HepG2 (cell line): ENCODE results near the gene ADPRHL1. TPM values are rescaled to one million over a fixed set of nuclear protein-coding genes. Genes with fewer than 3 reads are reported as not detected.

Experiments used
- ATAC-seq: fragments of 200-7000 bp; cut with Tn5 transposase; 3 replicates; pipeline ENCODE4 v1.9.1; 2020; ENCODE audit warnings: mild to moderate bottlenecking, moderate library complexity
- BruUV-seq: library from RNA; stranded (reverse); fragments of 400-500 nt; replicated peaks from 2 replicates; lab custom pipeline; 2021; lab: Mats Ljungman, UMichigan
- CTCF ChIA-PET: fragments of 300-600 bp; formaldehyde crosslinking; extraction: SDS; loops from one replicate; lab custom pipeline; 2021; ENCODE audit warnings: low total read pairs, inconsistent platforms, low intra/inter-chr PET ratio; lab: Yijun Ruan, JAX
- POLR2A ChIA-PET: fragments of 350-600 bp; sonication (Branson Sonifier 250); formaldehyde crosslinking; loops from one replicate; lab custom pipeline; 2020; ENCODE audit warnings: antibody characterized with exemption, inconsistent platforms; lab: Yijun Ruan, JAX
- DNase-seq: peaks from one replicate; pipeline ENCODE4 v3.0.0-alpha.2; 2015; ENCODE audit warnings: low spot score
- FAIRE-seq: peaks from 3 replicates; lab custom pipeline; 2011; peaks lifted over from hg19 to GRCh38; lab: Jason Lieb, UNC
- H2AFZ ChIP-seq: one replicate; pipeline ENCODE4 v1.6.1; 2011; ENCODE audit warnings: low read length, inconsistent platforms
- H3K27ac ChIP-seq: fragments of 300-600 bp; 3 replicates; pipeline ENCODE4 v1.8.0; 2011; ENCODE audit warnings: mixed run types, mild to moderate bottlenecking, mixed read lengths, low read length, inconsistent platforms; ENCODE audit not compliant: insufficient read depth; ENCODE audit errors: extremely low read length
- H3K27me3 ChIP-seq, 2 experiments: fragments of 200-600 bp in 1 of 2; 2 replicates in 1 of 2; 3 replicates in 1 of 2; pipeline versions ENCODE4 v1.6.0 to v1.8.0; 2011; ENCODE audit warnings: low read length in 2 of 2, mild to moderate bottlenecking in 2 of 2, moderate library complexity in 2 of 2, inconsistent platforms in 1 of 2; ENCODE audit not compliant: insufficient read depth in 2 of 2, control insufficient read depth in 1 of 2
- H3K36me3 ChIP-seq, 2 experiments: fragments of 200-600 bp in 1 of 2; replicated peaks in 1 of 2; 2 replicates in 1 of 2; 3 replicates in 1 of 2; pipeline versions ENCODE4 v1.5.1 to v1.8.0; 2011; ENCODE audit warnings: low read length in 2 of 2, inconsistent platforms in 1 of 2; ENCODE audit not compliant: insufficient read depth in 2 of 2, control insufficient read depth in 1 of 2
- H3K4me1 ChIP-seq: 2 replicates; pipeline ENCODE4 v1.5.1; 2012; ENCODE audit warnings: low read length, inconsistent platforms; ENCODE audit not compliant: insufficient read depth
- H3K4me2 ChIP-seq: 2 replicates; pipeline ENCODE4 v1.6.0; 2011; ENCODE audit warnings: low read depth, low read length, inconsistent platforms
- H3K4me3 ChIP-seq, 3 experiments: fragments of 200-600 bp in 1 of 3; sonication (generic), shearing (Covaris generic) in 1 of 3; replicated peaks in 1 of 3; 2 replicates each; pipeline ENCODE4 v1.5.1; 2011 to 2016; ENCODE audit warnings: low read length in 3 of 3, inconsistent platforms in 2 of 3, low read depth in 2 of 3, mild to moderate bottlenecking in 2 of 3, control low read depth in 1 of 3, mixed read lengths in 1 of 3; ENCODE audit not compliant: insufficient read depth in 1 of 3
- H3K79me2 ChIP-seq: one replicate; pipeline ENCODE4 v1.6.1; 2011; ENCODE audit warnings: low read length, inconsistent platforms; ENCODE audit not compliant: insufficient read depth
- H3K9ac ChIP-seq: 2 replicates; pipeline ENCODE4 v1.6.0; 2011; ENCODE audit warnings: mild to moderate bottlenecking, low read depth, low read length, inconsistent platforms; ENCODE audit not compliant: insufficient read depth
- H3K9me3 ChIP-seq: 2 replicates; pipeline ENCODE4 v1.5.1; 2012; ENCODE audit warnings: mild to moderate bottlenecking, low read length
- H4K20me1 ChIP-seq: 2 replicates; pipeline ENCODE4 v1.6.0; 2011; ENCODE audit warnings: inconsistent platforms, mild to moderate bottlenecking, low read length, moderate library complexity; ENCODE audit not compliant: insufficient read depth
- CEBPB ChIP-seq: IDR thresholded peaks from 2 replicates; pipeline ENCODE4 v1.6.1; 2011; ENCODE audit warnings: low read depth, low read length, improper control_type of control experiment, borderline replicate concordance
- MEIS2 ChIP-seq: sonication (generic); formaldehyde crosslinking; IDR thresholded peaks from 2 replicates; pipeline ENCODE4 v1.9.0; 2021; ENCODE audit warnings: mild to moderate bottlenecking, missing genetic modification reagents
- MXD4 ChIP-seq: IDR thresholded peaks from 2 replicates; pipeline ENCODE4 v1.6.1; 2016; ENCODE audit warnings: mild to moderate bottlenecking, missing biosample characterization, missing genetic modification reagents
- NR2C2 ChIP-seq: sonication (generic); formaldehyde crosslinking; IDR thresholded peaks from 2 replicates; pipeline ENCODE4 v1.4.0; 2020; ENCODE audit warnings: missing genetic modification reagents, mild to moderate bottlenecking, moderate library complexity, borderline replicate concordance
- SOX6 ChIP-seq, 2 experiments: fragments of 450-650 bp in 1 of 2; sonication (generic) in 1 of 2; formaldehyde crosslinking in 1 of 2; IDR thresholded peaks; 2 replicates each; pipeline versions ENCODE4 v1.4.0 to v1.6.1; 2017 to 2020; ENCODE audit warnings: antibody characterized with exemption in 1 of 2, mild to moderate bottlenecking in 1 of 2, missing genetic modification reagents in 1 of 2
- ZNF605 ChIP-seq: sonication (generic); formaldehyde crosslinking; IDR thresholded peaks from 2 replicates; pipeline ENCODE4 v1.8.0; 2022; ENCODE audit warnings: mild to moderate bottlenecking, missing genetic modification reagents
- WGBS: methylation state at CpG from one replicate; pipeline ENCODE4 v1.1.6; 2017; ENCODE audit warnings: low lambda C conversion rate; 5-methylcytosine and 5-hydroxymethylcytosine counted together
- in situ Hi-C: cut with HindIII; loops from 2 replicates; pipeline ENCODE4 v1.10.0; 2017; ENCODE audit warnings: low pct_unique_long_range_greater_than_20kb; ENCODE audit not compliant: extremely low pct_ligation_motif_present
- intact Hi-C: fragments of 100-400 bp; cut with micrococcal nuclease; formaldehyde crosslinking; loops from one replicate; pipeline ENCODE4 v1.10.0; 2022; ENCODE audit not compliant: unreplicated experiment
- polyA plus RNA-seq, 8 experiments: library from polyadenylated mRNA; depleted of rRNA in 3 of 8; stranded (reverse) in 7 of 8; unstranded in 1 of 8; fragments of >200 nt; fragmentation: Illumina TruSeq in 4 of 8; extraction: Trizol in 4 of 8; gene quantifications; 2 replicates each; pipeline versions ENCODE4 v1.2.1 to v1.2.3, GENCODE V29; 2011 to 2016; ENCODE audit warnings: low read depth in 4 of 8, missing spikeins in 1 of 8, mixed read lengths in 1 of 8; ENCODE audit not compliant: insufficient read depth in 1 of 8
- total RNA-seq, 5 experiments: library from RNA; depleted of rRNA; stranded (reverse); fragments of >200 nt; fragmentation: Illumina TruSeq; extraction: Trizol; gene quantifications; 2 replicates each; pipeline ENCODE4 v1.2.3, GENCODE V29; 2016; ENCODE audit warnings: low read depth in 1 of 5
- TF ChIP-seq, protein P1 (sequence below), 2 experiments: sonication (generic) in 1 of 2; formaldehyde crosslinking in 1 of 2; IDR thresholded peaks; 2 replicates each; pipeline versions ENCODE4 v1.4.0 to v1.6.1; 2016 to 2020; ENCODE audit warnings: borderline replicate concordance in 1 of 2, low read depth in 1 of 2, mild to moderate bottlenecking in 1 of 2, missing genetic modification reagents in 1 of 2
- TF ChIP-seq, protein P2 (sequence below): sonication (generic); formaldehyde crosslinking; IDR thresholded peaks from 2 replicates; pipeline ENCODE4 v1.5.0; 2020; ENCODE audit warnings: missing genetic modification reagents, mild to moderate bottlenecking, borderline replicate concordance
- TF ChIP-seq, protein P3 (sequence below): sonication (generic); formaldehyde crosslinking; IDR thresholded peaks from 2 replicates; pipeline ENCODE4 v1.5.1; 2020; ENCODE audit warnings: mild to moderate bottlenecking, missing genetic modification reagents, moderate library complexity

The ADPRHL1 gene
- total and polyA plus RNA-seq, 2 of the 13 experiments (the other 11 are each of a cell fraction or from before 2014, with no cell fraction given): 0.34 to 0.40 TPM

DNA sequence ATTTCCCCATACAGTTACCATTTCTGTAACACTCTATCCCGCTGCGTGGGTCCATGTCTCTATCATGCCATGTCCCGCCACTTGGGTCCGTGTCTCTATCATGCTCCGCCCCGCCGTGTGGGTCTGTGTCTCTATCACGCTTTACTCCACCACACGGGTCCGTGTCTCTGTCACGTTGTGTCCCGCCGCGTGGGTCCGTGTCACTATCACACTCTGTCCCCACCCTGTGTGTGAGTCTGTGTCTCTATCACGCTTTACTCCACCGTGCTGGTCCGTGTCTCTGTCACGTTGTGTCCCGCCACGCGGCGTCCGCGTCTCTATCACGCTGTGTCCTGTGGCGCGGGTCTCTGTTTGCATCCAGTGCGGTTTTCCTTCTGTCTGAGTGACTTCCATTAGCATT is 11.6 kb downstream of the ADPRHL1 start (continued):
- TF ChIP-seq, protein P1, sequence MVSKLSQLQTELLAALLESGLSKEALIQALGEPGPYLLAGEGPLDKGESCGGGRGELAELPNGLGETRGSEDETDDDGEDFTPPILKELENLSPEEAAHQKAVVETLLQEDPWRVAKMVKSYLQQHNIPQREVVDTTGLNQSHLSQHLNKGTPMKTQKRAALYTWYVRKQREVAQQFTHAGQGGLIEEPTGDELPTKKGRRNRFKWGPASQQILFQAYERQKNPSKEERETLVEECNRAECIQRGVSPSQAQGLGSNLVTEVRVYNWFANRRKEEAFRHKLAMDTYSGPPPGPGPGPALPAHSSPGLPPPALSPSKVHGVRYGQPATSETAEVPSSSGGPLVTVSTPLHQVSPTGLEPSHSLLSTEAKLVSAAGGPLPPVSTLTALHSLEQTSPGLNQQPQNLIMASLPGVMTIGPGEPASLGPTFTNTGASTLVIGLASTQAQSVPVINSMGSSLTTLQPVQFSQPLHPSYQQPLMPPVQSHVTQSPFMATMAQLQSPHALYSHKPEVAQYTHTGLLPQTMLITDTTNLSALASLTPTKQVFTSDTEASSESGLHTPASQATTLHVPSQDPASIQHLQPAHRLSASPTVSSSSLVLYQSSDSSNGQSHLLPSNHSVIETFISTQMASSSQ (IDR thresholded peaks at IDR 0.05; ENCODE audit: low read depth): no peak
- TF ChIP-seq, protein P1 (CRISPR knock-in tag; IDR thresholded peaks at IDR 0.05; ENCODE audit: borderline replicate concordance): no peak
- TF ChIP-seq, all 625 proteins: peak for 0

DNA sequence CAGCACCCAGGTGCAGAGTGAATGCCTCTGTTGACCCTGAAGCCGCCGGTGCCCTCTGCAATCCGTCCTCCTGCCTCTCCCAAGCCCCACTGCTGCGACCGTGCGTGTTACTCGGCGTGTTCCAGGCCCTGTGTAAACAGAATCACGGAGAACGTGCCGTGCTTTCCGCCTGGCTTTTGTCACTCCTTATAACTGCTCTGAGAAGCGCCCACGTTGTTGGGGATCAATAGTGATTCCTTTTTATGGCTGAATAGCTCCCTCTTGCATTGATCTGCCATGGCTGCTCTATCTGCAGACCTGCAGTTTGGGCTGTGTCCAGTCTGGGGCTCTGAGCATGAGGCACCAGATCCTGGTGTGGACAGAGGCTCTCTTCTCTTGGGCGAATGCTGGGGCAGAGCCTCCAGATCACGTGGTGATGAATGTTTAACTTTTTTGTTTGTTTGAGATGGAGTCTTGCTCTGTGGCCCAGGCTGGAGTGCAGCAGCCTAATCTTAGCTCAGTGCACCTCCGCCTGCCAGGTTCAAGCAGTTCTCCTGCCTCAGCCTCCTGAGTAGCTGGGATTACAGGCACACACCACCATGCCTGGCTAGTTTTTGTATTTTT is 15.8 kb downstream of the ADPRHL1 start:
- Histone ChIP-seq H4K20me1 (no peaks in the 10 kb centered on the region), H3K79me2 (no peaks in the 10 kb centered on the region), H3K4me3 (peak overlapping the region; percentile 24 to 66 (median 40); a peak in 5 of 6 replicates), H3K4me2 (peak overlapping the region; percentile 79), H3K27me3 (0 out of 5 replicates have a peak, but pooled peaks cover 0 to 8% of the 10 kb centered on the region in 2 experiments), H3K36me3 (no peaks in the 10 kb centered on the region), H3K9me3 (no peaks in the 10 kb centered on the region), H3K9ac (peak overlapping the region; percentile 51), H2AFZ (peak overlapping the region; percentile 71), H3K4me1 (peaks cover 22% of the 10 kb centered on the region), H3K27ac (peak overlapping the region; percentile 56)
- ChIA-PET POLR2A (interaction anchor here (0.7 to 1.2 kb wide), 9 partner anchors 9 to 50 kb away, joined by 3 to 12 read pairs (median 3); no protein-coding TSS in a partner anchor), CTCF (no interaction called here)
- BruUV-seq: no TSS peak
- ATAC-seq (peak; percentile 100), FAIRE-seq (peak; percentile 49), DNase-seq (peak; percentile 76)
- in situ Hi-C loops: no loop called here
- 8% methylated on average over 5 of the region's 17 CpGs for WGBS
- intact Hi-C loops: no loop called here
- TF ChIP-seq ZNF605 (CRISPR knock-in tag) (peak; percentile 80; the same call in 1 of the 2 replicates), CEBPB (no peak), SOX6 (IDR thresholded peaks at IDR 0.05) (no peak), SOX6 (CRISPR knock-in tag; IDR thresholded peaks at IDR 0.05) (peak; percentile 36; the same call in 1 of the 2 replicates), NR2C2 (CRISPR knock-in tag) (no peak), MEIS2 (CRISPR knock-in tag) (0 out of 2 replicates have a peak, but pooled peaks have one; percentile 27), MXD4 (CRISPR knock-in tag) (peak; percentile 21; the same call in 1 of the 2 replicates)
- TF ChIP-seq, protein P2, sequence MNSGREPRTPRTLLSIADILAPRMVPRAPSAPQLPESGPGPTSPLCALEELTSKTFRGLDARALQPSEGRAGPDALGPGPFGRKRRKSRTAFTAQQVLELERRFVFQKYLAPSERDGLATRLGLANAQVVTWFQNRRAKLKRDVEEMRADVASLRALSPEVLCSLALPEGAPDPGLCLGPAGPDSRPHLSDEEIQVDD (CRISPR knock-in tag): no peak
- TF ChIP-seq, protein P3, sequence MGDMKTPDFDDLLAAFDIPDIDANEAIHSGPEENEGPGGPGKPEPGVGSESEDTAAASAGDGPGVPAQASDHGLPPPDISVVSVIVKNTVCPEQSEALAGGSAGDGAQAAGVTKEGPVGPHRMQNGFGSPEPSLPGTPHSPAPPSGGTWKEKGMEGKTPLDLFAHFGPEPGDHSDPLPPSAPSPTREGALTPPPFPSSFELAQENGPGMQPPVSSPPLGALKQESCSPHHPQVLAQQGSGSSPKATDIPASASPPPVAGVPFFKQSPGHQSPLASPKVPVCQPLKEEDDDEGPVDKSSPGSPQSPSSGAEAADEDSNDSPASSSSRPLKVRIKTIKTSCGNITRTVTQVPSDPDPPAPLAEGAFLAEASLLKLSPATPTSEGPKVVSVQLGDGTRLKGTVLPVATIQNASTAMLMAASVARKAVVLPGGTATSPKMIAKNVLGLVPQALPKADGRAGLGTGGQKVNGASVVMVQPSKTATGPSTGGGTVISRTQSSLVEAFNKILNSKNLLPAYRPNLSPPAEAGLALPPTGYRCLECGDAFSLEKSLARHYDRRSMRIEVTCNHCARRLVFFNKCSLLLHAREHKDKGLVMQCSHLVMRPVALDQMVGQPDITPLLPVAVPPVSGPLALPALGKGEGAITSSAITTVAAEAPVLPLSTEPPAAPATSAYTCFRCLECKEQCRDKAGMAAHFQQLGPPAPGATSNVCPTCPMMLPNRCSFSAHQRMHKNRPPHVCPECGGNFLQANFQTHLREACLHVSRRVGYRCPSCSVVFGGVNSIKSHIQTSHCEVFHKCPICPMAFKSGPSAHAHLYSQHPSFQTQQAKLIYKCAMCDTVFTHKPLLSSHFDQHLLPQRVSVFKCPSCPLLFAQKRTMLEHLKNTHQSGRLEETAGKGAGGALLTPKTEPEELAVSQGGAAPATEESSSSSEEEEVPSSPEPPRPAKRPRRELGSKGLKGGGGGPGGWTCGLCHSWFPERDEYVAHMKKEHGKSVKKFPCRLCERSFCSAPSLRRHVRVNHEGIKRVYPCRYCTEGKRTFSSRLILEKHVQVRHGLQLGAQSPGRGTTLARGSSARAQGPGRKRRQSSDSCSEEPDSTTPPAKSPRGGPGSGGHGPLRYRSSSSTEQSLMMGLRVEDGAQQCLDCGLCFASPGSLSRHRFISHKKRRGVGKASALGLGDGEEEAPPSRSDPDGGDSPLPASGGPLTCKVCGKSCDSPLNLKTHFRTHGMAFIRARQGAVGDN (CRISPR knock-in tag): peak; percentile 77
